GM18502 (cell line): ENCODE data around the gene MACROD2.

Source experiments
- ATAC-seq: cut with Tn5 transposase; IDR thresholded peaks from one replicate; pipeline ENCODE4 v1.9.1; 2021; ENCODE audit warnings: mild to moderate bottlenecking; ENCODE audit not compliant: unreplicated experiment, poor library complexity

Gene MACROD2

GRCh38 chr20:15619816-15620215, 1624.5 kb downstream of the MACROD2 start:
- ATAC-seq, result no peak

DNA sequence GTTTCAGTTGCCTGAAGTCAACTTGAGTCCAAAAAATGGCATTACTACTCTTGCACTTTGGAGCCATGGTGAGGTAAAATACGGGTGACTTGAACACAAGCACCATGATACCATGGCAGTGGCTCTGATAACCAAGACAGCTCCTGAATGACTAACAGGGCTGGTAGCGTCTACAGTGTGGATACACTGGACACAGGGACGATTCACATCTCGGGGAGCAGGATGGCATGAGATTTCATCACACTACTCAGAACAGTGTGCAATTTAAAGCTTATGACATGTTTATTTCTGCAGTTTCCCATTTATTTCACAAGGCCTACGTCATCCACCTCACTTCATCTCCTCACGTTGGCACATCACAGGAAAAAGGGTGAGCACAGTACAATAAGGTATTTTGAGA, 1627.1 kb downstream of the MACROD2 start:
- ATAC-seq, result no peak

GRCh38 chr20:15623215-15623614, 1627.9 kb downstream of the MACROD2 start:
- ATAC-seq, result no peak

- no peak for ATAC-seq
Measured at GRCh38 chr20:15625981-15626380, 1630.7 kb downstream of the MACROD2 start.

GRCh38 chr20:15627089-15627488, 1631.8 kb downstream of the MACROD2 start:
- ATAC-seq, result no peak

DNA sequence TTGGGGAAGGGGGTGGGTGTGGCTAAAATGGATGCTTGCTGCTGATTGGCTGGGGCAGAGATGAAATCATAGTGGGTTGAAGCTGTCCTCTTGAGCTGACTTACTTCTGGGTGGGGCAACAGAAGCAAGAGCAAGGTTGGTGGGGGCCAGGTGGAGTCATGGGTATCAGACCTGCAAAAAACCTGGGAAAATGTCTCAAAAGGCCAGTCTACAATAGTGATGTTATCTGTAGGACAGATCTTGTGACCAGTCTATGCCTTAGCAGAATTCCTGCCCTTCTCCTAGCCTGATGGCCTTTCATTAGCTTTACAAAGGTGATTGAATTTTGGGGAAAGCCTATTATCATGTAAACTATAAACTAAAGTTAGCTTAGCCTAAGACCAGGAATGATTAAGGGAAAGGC, 1632.2 kb downstream of the MACROD2 start:
- no peak for ATAC-seq

- ATAC-seq, result no peak
Measured at GRCh38 chr20:15628851-15629353, 1633.6 kb downstream of the MACROD2 start.

DNA sequence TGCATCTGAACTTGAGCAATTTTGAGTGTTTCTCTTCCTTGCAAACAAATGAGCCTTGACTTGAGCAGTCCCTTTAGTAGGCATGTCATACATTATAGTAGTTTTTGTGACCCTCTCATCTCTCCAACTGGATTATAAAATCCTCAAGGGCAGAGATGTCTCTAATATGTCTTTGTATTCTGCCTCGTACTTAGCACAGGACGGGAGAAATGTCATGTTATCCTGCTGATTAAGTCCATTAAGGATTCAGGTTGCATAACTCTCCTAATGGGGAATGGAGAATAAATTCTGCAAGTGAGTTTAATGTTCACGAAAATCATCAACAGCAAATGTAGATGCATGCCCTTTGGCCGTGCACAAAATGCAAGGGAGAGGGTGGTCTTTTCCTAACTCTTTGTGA, 1635.0 kb downstream of the MACROD2 start:
- ATAC-seq, result no peak

- no peak for ATAC-seq
Measured at GRCh38 chr20:15632680-15633079, 1637.4 kb downstream of the MACROD2 start.

DNA sequence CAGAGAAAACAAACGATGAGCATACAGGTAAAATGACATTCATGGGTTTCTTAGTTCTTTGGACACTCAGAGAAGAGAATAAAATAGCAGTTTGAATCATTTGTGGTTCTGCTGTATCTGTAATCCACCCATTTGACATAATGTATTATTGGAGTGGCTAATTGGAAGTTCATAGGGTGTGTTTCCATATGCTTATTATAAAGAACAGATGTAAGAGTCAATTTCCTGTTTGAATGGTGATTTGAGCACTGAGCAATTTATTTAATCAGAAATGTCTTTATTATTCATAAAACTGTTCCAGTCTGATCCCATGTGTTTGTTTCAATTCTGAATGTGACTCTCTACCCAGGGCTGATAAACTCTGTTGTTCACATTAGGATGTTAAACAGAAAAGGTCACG, 1638.8 kb downstream of the MACROD2 start:
- ATAC-seq, result no peak

DNA sequence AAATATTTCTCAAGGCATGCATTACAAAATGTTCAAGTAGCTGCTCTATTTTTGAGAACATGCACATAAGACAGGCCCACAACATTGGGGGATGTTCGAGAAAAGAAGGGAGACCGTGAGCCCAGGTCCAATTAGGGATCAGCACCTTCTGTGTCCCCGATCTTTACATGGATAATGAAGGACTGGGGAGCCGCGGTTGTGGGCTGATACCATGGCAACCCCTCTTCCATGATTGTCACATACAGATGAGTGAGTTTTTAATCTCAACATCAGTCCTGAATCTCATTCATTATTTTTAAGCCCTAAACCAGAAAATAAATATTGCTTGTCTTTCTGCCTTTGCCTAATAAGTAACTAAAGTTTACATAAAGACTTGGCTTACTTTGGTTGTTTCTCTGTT, 1642.2 kb downstream of the MACROD2 start:
- ATAC-seq, result no peak

GRCh38 chr20:15637950-15638754, 1642.8 kb downstream of the MACROD2 start:
- ATAC-seq, result no peak

- ATAC-seq, result no peak
Measured at GRCh38 chr20:15638816-15639215, 1643.5 kb downstream of the MACROD2 start.

DNA sequence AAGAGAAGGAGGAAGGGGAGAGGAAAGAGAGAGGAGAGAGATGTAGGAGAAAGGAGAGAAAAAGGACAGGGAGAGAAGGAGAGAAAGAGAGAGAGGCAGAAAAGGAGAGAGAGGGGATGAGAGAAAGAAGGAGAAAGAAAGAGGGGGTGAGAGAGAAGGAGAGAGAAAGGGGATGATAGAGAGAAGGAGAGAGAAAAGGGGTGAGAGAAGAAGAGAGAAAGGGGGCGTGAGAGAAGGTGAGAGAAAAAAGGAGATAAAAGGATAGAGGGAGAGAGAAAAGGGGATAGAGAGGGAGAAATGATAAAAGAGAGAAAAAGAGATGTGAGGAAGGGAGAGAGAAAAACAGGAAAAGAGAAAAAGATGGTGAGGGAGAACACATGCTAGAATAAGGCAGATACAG, 1644.5 kb downstream of the MACROD2 start:
- no peak for ATAC-seq

DNA sequence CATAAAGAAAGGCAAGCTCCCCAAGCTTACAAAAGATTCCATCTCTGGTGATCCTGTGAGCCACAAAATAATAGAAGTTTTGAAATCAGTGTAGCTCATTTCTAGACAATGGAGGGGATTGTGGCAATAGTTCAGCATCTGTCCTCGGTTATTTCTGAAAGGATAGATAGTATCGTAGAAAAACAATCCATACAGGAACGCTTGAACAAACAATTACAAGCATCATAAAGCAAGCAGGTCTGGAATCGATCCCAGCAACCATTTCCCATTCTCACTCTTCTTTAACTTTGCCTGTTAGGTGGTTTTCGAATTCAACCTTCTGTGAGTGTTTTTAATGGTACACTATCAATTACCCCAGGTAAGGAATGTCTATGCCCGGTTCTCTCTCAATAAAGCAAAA, 1646.8 kb downstream of the MACROD2 start:
- ATAC-seq, result no peak

DNA sequence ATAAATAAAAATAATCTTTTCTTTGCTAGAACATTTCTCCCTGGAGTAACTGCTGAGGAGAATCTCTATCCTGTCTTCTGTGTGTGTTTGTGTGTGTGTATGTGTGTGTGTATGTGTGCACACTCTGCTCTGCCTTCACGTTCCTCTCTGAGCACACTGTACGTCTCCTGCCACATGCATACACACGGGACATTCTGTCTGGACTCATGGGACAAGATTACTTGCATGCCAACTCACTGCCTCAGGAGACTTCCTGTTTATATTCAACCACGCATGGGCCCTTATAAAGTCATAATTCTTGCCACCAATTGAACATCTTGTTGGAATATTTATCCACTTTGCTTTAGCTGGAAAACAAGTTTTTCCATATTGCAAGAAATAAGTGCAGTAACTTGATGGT, 1647.4 kb downstream of the MACROD2 start:
- ATAC-seq, result no peak

GRCh38 chr20:15643713-15644112, 1648.4 kb downstream of the MACROD2 start:
- no peak for ATAC-seq

DNA sequence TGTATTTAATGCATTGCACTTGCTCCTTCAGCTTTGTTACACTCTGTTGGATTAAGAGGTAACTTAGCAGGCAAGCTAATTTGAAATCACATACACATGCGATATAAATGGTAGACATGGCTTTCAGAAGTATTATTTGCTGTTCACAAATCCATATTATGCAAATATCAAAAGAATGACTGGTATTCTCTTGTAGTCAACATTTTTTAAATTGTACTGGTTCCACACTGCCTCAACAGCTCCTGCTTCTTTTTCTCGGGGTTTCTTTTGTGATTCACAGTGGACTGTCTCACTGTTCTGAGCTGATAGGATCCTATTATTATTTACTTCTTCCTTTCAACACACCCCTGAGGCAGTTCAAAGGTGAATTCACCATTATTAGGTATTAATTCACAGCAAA, 1650.5 kb downstream of the MACROD2 start:
- ATAC-seq, result no peak

- no peak for ATAC-seq
Measured at GRCh38 chr20:15653396-15654207, 1658.3 kb downstream of the MACROD2 start.

- peak; percentile 100 for ATAC-seq
Measured at GRCh38 chr20:15654208-15654649, 1658.9 kb downstream of the MACROD2 start.

DNA sequence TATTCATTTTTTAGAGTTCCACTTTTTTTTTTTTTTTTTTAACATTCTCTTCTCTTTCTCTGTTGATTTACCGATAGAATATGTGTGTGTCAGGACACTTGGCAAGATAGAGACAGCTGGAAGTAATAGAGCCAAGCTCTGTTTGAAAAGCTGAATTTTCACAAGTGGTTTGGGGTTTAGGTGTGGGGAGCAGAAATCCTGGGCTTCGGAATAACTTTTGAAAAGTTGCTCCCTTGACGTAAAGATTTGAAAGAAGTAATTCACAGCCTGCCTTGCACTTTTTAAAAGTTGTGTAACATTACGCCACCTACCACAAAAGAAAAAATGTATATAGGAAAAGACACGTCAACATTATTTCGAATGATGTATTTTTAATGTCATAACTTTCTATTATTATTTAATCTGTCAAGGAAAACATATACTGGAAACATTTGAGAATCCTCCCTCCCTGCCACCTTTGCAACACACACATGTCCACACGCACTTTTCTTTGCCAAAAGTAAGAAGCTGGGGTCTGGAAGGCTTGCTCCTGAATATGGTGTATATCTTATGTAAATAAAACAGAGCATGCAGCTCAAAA, 1660.1 kb downstream of the MACROD2 start:
- no peak for ATAC-seq
